ENCODE measurements around the gene FNDC7. TPM values are rescaled to one million over a fixed set of nuclear protein-coding genes. Genes with fewer than 3 reads are reported as not detected.

The FNDC7 gene
- polyA plus RNA-seq: not detected in 2 replicates

GRCh38 chr1:108712606-108713150 lies at the start of gene FNDC7:
Gene FNDC7, plus strand, starts transcription at chr1:108712908. Its CDS starts 26 bp downstream, at chr1:108712934.

GRCh38 chr1:108691942-108692723 lies 20.6 kb upstream of the FNDC7 start, which contains the start of gene PRPF38B:
Gene PRPF38B, plus strand, starts transcription at chr1:108692310. Its CDS starts 282 bp downstream, at chr1:108692592.

GRCh38 chr1:108746382-108747170 lies 33.9 kb downstream of the FNDC7 start, which contains the start of gene STXBP3:
Gene STXBP3, plus strand, starts transcription at chr1:108746674. Its CDS starts 64 bp downstream, at chr1:108746738.

Other genes with a start within 250 kb of the FNDC7 start
- 8.3 and 14.7 TPM in 2 replicates for gene EEIG2, start 152.8 kb upstream of the FNDC7 start, polyA plus RNA-seq
- gene HENMT1, start 51.8 kb upstream of the FNDC7 start, polyA plus RNA-seq: 30.2 and 48.8 TPM in 2 replicates
- 8.0 and 16.3 TPM in 2 replicates for gene PRPF38B, start 20.6 kb upstream of the FNDC7 start, polyA plus RNA-seq
- 30.7 and 49.6 TPM in 2 replicates for gene STXBP3, start 33.8 kb downstream of the FNDC7 start, polyA plus RNA-seq
- gene AKNAD1, start 144.2 kb downstream of the FNDC7 start, polyA plus RNA-seq: not detected in 2 replicates
- 8.1 and 11.3 TPM in 2 replicates for gene GPSM2, start 164.1 kb downstream of the FNDC7 start, polyA plus RNA-seq